ENCODE data around the gene AGAP3. TPM values are rescaled to one million over a fixed set of nuclear protein-coding genes. Genes with fewer than 3 reads are reported as not detected.

AGAP3 gene
- total and polyA plus RNA-seq, 12 donors, result 40.2 to 93.4 (median 50.3) TPM

- TF ChIP-seq CTCF (IDR thresholded peaks at IDR 0.05), result no peak
- DNase-seq (no peak), ATAC-seq (no peak)
- Histone ChIP-seq H3K27ac (no peak overlapping the region), H3K4me3 (no peak overlapping the region), H3K27me3 (no peaks in the 10 kb centered on the region), H3K36me3 (peaks cover 0 to 73% (median 33%) of the 10 kb centered on the region in 9 donors), H3K4me1 (peaks cover 16 to 38% (median 35%) of the 10 kb centered on the region in 9 donors), H3K9me3 (no peaks in the 10 kb centered on the region)
- intact Hi-C loops (cut with DNase I), result no loop called here
- WGBS, 2 donors, result 87 to 88% methylated on average over 7 of the region's 7 CpGs
These were observed 10.7 kb upstream of the AGAP3 start for GRCh38 chr7:151075662-151075971.

- no peaks in the 10 kb centered on the region for H3K27me3 ChIP-seq
These were observed 10.3 kb upstream of the AGAP3 start for GRCh38 chr7:151075978-151076426.

GRCh38 chr7:151076863-151077704 lies 9.2 kb upstream of the AGAP3 start:
- WGBS, 2 donors, result 59 to 69% methylated on average over 33 of the region's 33 CpGs
- TF ChIP-seq CTCF (IDR thresholded peaks at IDR 0.05), result peak in 5 of 9 donors; percentile 12 to 31 (median 16)
- no peak overlapping the region for H3K4me3 ChIP-seq
- H3K36me3 ChIP-seq, result peaks cover 0 to 58% (median 28%) of the 10 kb centered on the region in 9 donors
- DNase-seq, result no peak
- H3K27me3 ChIP-seq, result no peaks in the 10 kb centered on the region
- ATAC-seq, result peak in 2 of 8 donors; percentile 1 to 2
- intact Hi-C loops (cut with DNase I), result no loop called here
- peak overlapping the region in 7 of 10 donors; percentile 8 to 69 (median 36) for H3K27ac ChIP-seq
- no peaks in the 10 kb centered on the region for H3K9me3 ChIP-seq
- H3K4me1 ChIP-seq, result peaks cover 27 to 51% (median 47%) of the 10 kb centered on the region in 9 donors

More at GRCh38 chr7:151075978-151076426, 10.3 kb upstream of the AGAP3 start:
- ATAC-seq (no peak), DNase-seq (no peak)
- 80 to 82% methylated on average over 22 of the region's 22 CpGs for WGBS, 2 donors
- TF ChIP-seq CTCF (IDR thresholded peaks at IDR 0.05), result no peak
- Histone ChIP-seq H3K27ac (no peak overlapping the region), H3K4me1 (peaks cover 16 to 40% (median 37%) of the 10 kb centered on the region in 9 donors), H3K4me3 (no peak overlapping the region), H3K9me3 (no peaks in the 10 kb centered on the region), H3K36me3 (peaks cover 0 to 69% (median 33%) of the 10 kb centered on the region in 9 donors)
- intact Hi-C loops (cut with DNase I), result no loop called here

GRCh38 chr7:151077705-151078232 lies 8.5 kb upstream of the AGAP3 start:
- intact Hi-C loops (cut with DNase I), result loop anchor here in 1 of 10 donors (2.0 kb wide), 1 partner anchor 15 kb away; no protein-coding TSS in a partner anchor
- Histone ChIP-seq H3K4me1 (peaks cover 34 to 58% (median 53%) of the 10 kb centered on the region in 9 donors), H3K4me3 (peak overlapping the region in 1 of 10 donors; percentile 5), H3K36me3 (peaks cover 0 to 52% (median 22%) of the 10 kb centered on the region in 9 donors), H3K27ac (peak overlapping the region in 7 of 10 donors; percentile 8 to 69 (median 36)), H3K9me3 (no peaks in the 10 kb centered on the region), H3K27me3 (no peaks in the 10 kb centered on the region)
- DNase-seq (no peak), ATAC-seq (no peak)
- 50 to 60% methylated on average over 10 of the region's 10 CpGs for WGBS, 2 donors
- TF ChIP-seq CTCF (IDR thresholded peaks at IDR 0.05), result no peak

All from heart right ventricle (tissue), 16 donors.